ENCODE measurements around the gene EFCAB6.
"Not testable (repeated sequence)": the region's sequence is repeated elsewhere in the genome, so short reads cannot be mapped to it uniquely, and the experiment has no call there.

EFCAB6 gene

DNA sequence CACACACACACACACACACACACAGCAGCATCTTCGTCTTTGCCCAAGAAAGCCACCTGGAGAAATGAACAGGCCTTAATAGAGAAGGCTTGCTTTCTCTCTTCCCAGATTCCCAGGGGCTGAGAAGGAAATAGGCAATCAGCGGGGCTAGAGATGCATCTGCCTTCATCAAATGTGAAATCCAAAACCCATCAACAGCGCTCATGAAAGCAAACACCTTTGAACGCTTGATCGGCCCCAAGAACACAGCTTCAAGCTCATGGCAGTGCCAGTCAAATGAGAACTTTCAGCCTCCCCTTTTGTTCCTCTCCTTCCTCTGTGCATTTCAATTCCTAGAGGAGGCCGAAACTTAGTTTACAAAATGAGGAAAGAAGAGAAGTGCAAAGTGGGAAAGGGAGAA lies 122.7 kb downstream of the EFCAB6 start:
- H3K27ac ChIP-seq (ENCODE audit: low read depth, low read length), result no peak overlapping the region
- H3K4me3 ChIP-seq (ENCODE audit: low read depth in 1 of 2, low read length in 2 of 2), result no peak overlapping the region
- no peaks in the 10 kb centered on the region for H3K4me1 ChIP-seq (ENCODE audit: control insufficient read depth in 1 of 2, insufficient read depth in 2 of 2, low read length in 2 of 2)
- H3K9ac ChIP-seq (ENCODE audit: low read depth in 1 of 2, low read length in 2 of 2), result no peak overlapping the region
- H3K9me3 ChIP-seq (ENCODE audit: control insufficient read depth in 1 of 2, low read length in 2 of 2), result no peaks in the 10 kb centered on the region
- no peaks in the 10 kb centered on the region for H3K27me3 ChIP-seq (ENCODE audit: control insufficient read depth in 1 of 2, insufficient read depth in 2 of 2, low read length in 2 of 2)
- no peaks in the 10 kb centered on the region for H3K36me3 ChIP-seq (ENCODE audit: control insufficient read depth in 1 of 2, insufficient read depth in 2 of 2, low read length in 2 of 2)

DNA sequence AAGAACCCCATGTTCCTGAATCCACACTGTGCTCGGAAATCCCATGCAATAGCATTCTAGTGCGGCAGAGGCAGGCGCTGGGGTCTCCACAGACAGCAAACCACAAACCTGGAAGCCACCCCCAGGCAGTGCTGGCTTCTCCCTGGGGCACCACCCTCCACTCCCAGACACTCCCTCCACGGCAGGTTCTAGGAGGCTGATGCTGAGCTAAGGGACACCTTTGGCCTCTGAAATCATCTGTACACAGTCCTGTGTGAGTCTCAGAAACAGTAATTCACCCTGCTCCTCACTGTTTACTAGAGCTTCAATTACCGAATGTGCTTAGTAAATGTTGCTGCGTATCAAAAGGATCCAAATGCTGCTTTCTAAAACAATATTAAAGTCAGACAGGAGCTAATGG lies 129.3 kb downstream of the EFCAB6 start:
- Histone ChIP-seq H3K4me1 (ENCODE audit: control insufficient read depth in 1 of 2, insufficient read depth in 2 of 2, low read length in 2 of 2) (no peaks in the 10 kb centered on the region), H3K36me3 (ENCODE audit: control insufficient read depth in 1 of 2, insufficient read depth in 2 of 2, low read length in 2 of 2) (no peaks in the 10 kb centered on the region), H3K27me3 (ENCODE audit: control insufficient read depth in 1 of 2, insufficient read depth in 2 of 2, low read length in 2 of 2) (no peaks in the 10 kb centered on the region), H3K4me3 (ENCODE audit: low read depth in 1 of 2, low read length in 2 of 2) (no peak overlapping the region), H3K9me3 (ENCODE audit: control insufficient read depth in 1 of 2, low read length in 2 of 2) (no peaks in the 10 kb centered on the region), H3K27ac (ENCODE audit: low read depth, low read length) (no peak overlapping the region), H3K9ac (ENCODE audit: low read depth in 1 of 2, low read length in 2 of 2) (no peak overlapping the region)

DNA sequence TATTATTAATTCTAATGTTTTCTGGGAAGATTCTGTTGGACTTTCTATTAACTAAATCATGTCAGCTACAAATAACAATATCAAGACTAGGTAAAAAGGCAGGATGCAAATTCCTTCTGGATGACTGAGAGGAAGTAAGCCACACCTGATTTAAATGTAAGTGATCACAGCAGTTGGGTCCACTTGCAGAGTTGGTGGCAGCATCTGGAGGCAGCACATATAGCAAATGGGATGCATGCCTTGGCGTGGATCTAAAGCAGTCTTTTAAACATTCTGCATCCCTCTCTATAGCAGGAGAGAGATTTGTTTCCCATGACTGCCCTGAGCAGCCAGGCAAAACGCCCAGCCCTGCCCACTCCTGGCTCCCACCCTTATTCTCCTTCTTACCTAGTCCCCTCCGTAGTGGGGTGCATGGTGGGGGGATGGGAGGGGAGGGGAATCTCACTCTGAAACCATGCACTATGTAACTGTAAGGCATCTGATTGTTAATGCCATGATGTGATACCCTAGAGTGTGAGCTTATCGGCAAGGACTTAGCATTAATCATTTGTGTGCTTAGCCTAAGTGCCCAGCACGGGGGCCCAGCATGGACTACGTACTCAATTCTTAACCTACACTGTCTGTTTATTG lies 130.3 kb downstream of the EFCAB6 start:
- no peaks in the 10 kb centered on the region for H3K36me3 ChIP-seq (ENCODE audit: control insufficient read depth in 1 of 2, insufficient read depth in 2 of 2, low read length in 2 of 2)
- H3K4me1 ChIP-seq (ENCODE audit: control insufficient read depth in 1 of 2, insufficient read depth in 2 of 2, low read length in 2 of 2), result no peaks in the 10 kb centered on the region
- H3K27ac ChIP-seq (ENCODE audit: low read depth, low read length), result no peak overlapping the region

DNA sequence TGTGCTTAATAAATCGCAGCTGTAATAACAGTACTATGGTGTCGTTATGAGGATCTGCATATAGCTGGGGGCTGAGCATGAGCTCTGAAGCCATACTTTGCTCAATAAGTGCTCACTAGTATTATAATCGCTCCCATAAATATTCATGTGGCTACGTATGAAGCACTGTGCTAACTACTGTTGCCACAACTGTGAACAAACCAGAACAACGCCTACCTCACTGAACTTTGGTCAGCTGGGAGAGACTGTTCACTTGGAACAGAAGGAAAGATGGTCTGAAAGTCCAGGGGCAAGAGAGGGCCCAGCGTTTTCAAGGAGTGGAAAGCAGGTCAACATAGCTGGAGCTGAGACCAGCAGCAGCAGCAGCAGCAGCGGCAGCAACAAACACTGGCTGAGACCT lies 141.6 kb downstream of the EFCAB6 start:
- Histone ChIP-seq H3K4me1 (ENCODE audit: control insufficient read depth in 1 of 2, insufficient read depth in 2 of 2, low read length in 2 of 2) (peaks cover 3 to 11% of the 10 kb centered on the region in 2 donors), H3K27ac (ENCODE audit: low read depth, low read length) (peak overlapping the region; percentile 39), H3K9me3 (ENCODE audit: control insufficient read depth in 1 of 2, low read length in 2 of 2) (no peaks in the 10 kb centered on the region), H3K27me3 (ENCODE audit: control insufficient read depth in 1 of 2, insufficient read depth in 2 of 2, low read length in 2 of 2) (no peaks in the 10 kb centered on the region), H3K36me3 (ENCODE audit: control insufficient read depth in 1 of 2, insufficient read depth in 2 of 2, low read length in 2 of 2) (no peaks in the 10 kb centered on the region), H3K4me3 (ENCODE audit: low read depth in 1 of 2, low read length in 2 of 2) (peak overlapping the region; percentile 19 to 23), H3K9ac (ENCODE audit: low read depth in 1 of 2, low read length in 2 of 2) (peak overlapping the region in 1 of 2 donors; percentile 14)

More for the DNA sequence above, 130.3 kb downstream of the EFCAB6 start:
- Histone ChIP-seq H3K27me3 (ENCODE audit: control insufficient read depth in 1 of 2, insufficient read depth in 2 of 2, low read length in 2 of 2) (no peaks in the 10 kb centered on the region), H3K9me3 (ENCODE audit: control insufficient read depth in 1 of 2, low read length in 2 of 2) (no peaks in the 10 kb centered on the region), H3K9ac (ENCODE audit: low read depth in 1 of 2, low read length in 2 of 2) (no peak overlapping the region), H3K4me3 (ENCODE audit: low read depth in 1 of 2, low read length in 2 of 2) (no peak overlapping the region)

DNA sequence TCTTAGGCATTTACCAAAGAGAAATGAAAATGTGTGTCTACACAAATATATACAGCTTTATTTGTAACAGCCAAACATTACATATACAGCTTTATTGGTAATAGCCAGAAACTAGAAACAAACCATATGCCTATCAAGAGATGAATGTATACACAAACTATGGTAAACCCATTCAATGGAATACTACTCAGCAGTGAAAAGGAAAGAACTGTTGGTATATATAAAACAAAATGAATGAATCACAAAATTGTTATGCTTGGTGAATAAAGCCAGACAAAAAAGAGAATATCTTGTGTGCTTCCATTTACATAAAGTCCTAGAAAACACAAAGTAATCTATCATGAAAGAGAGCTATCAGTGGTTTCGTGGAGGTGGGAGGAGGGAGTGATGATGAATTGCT lies 142.9 kb downstream of the EFCAB6 start:
- Histone ChIP-seq H3K27me3 (ENCODE audit: control insufficient read depth in 1 of 2, insufficient read depth in 2 of 2, low read length in 2 of 2) (no peaks in the 10 kb centered on the region), H3K9ac (ENCODE audit: low read depth in 1 of 2, low read length in 2 of 2) (no peak overlapping the region), H3K4me3 (ENCODE audit: low read depth in 1 of 2, low read length in 2 of 2) (no peak overlapping the region), H3K36me3 (ENCODE audit: control insufficient read depth in 1 of 2, insufficient read depth in 2 of 2, low read length in 2 of 2) (no peaks in the 10 kb centered on the region), H3K9me3 (ENCODE audit: control insufficient read depth in 1 of 2, low read length in 2 of 2) (no peaks in the 10 kb centered on the region), H3K27ac (ENCODE audit: low read depth, low read length) (no peak overlapping the region), H3K4me1 (ENCODE audit: control insufficient read depth in 1 of 2, insufficient read depth in 2 of 2, low read length in 2 of 2) (peaks cover 3 to 11% of the 10 kb centered on the region in 2 donors)

DNA sequence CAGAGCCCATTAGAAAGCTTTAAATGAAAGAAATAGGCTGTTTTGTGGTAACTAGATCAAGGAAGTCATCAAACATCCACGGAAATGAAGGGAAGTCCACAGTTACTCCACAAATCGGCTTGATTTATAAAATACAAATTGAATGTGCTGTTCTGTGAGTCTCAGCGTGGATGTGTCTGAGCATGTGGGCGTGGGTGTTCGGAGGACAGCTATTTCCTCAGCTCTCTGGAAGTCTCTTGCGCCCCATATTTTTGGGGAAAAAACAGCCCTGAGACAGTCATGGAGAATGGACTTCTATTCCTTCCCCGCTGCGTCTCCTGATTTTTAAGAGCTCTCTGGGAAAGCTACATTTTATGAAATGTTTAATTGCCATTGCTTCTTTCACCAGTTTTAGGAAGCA lies 144.4 kb downstream of the EFCAB6 start:
- Histone ChIP-seq H3K9ac (ENCODE audit: low read depth in 1 of 2, low read length in 2 of 2) (no peak overlapping the region), H3K27ac (ENCODE audit: low read depth, low read length) (no peak overlapping the region), H3K4me3 (ENCODE audit: low read depth in 1 of 2, low read length in 2 of 2) (no peak overlapping the region), H3K36me3 (ENCODE audit: control insufficient read depth in 1 of 2, insufficient read depth in 2 of 2, low read length in 2 of 2) (no peaks in the 10 kb centered on the region), H3K4me1 (ENCODE audit: control insufficient read depth in 1 of 2, insufficient read depth in 2 of 2, low read length in 2 of 2) (peaks cover 0 to 11% of the 10 kb centered on the region in 2 donors), H3K9me3 (ENCODE audit: control insufficient read depth in 1 of 2, low read length in 2 of 2) (no peaks in the 10 kb centered on the region), H3K27me3 (ENCODE audit: control insufficient read depth in 1 of 2, insufficient read depth in 2 of 2, low read length in 2 of 2) (no peaks in the 10 kb centered on the region)

DNA sequence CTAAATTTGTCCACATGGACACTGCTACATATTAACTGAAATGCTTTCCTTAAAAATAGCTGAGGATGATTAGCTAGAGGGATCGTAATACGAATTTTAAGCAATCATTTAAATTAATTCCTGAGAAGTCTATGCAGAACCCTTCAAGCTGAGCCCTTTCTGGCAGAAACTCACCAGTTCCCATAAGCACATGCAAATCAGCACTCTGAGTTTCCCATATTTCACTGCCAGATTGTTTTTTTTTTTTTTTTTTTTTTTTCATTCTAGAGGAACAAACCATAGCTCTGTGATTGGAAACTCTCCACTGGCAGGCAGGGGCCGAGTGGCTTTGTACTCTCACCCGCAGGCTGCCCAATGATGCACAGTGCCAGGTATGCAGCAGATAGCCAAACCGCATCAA lies 145.6 kb downstream of the EFCAB6 start:
- Histone ChIP-seq H3K36me3 (ENCODE audit: control insufficient read depth in 1 of 2, insufficient read depth in 2 of 2, low read length in 2 of 2) (no peaks in the 10 kb centered on the region), H3K9ac (ENCODE audit: low read depth in 1 of 2, low read length in 2 of 2) (no peak overlapping the region), H3K27ac (ENCODE audit: low read depth, low read length) (no peak overlapping the region), H3K4me1 (ENCODE audit: control insufficient read depth in 1 of 2, insufficient read depth in 2 of 2, low read length in 2 of 2) (peaks cover 0 to 11% of the 10 kb centered on the region in 2 donors), H3K9me3 (ENCODE audit: control insufficient read depth in 1 of 2, low read length in 2 of 2) (no peaks in the 10 kb centered on the region), H3K4me3 (ENCODE audit: low read depth in 1 of 2, low read length in 2 of 2) (no peak overlapping the region), H3K27me3 (ENCODE audit: control insufficient read depth in 1 of 2, insufficient read depth in 2 of 2, low read length in 2 of 2) (no peaks in the 10 kb centered on the region)

DNA sequence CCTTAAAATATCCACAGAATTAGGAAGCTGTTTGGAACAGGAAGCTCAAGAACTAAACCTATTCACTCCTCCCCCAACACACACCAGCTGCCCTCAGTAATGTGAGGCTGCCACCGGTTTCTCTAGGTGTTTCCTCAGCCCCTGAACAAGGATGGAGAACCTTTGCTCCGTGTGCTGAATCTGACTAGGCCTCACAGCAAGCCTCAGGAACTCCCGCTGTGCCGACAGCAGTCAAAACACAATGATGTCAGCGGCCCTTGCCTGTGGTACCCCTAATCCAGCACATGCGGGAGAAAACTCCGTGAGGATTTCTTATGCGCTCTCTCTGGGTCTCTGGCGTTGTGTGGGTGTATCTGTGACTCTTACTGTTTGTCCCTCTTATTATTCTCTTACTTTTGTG lies 153.3 kb downstream of the EFCAB6 start:
- Histone ChIP-seq H3K27ac (ENCODE audit: low read depth, low read length) (no peak overlapping the region), H3K4me3 (ENCODE audit: low read depth in 1 of 2, low read length in 2 of 2) (no peak overlapping the region), H3K9me3 (ENCODE audit: control insufficient read depth in 1 of 2, low read length in 2 of 2) (no peaks in the 10 kb centered on the region), H3K36me3 (ENCODE audit: control insufficient read depth in 1 of 2, insufficient read depth in 2 of 2, low read length in 2 of 2) (no peaks in the 10 kb centered on the region), H3K9ac (ENCODE audit: low read depth in 1 of 2, low read length in 2 of 2) (no peak overlapping the region), H3K27me3 (ENCODE audit: control insufficient read depth in 1 of 2, insufficient read depth in 2 of 2, low read length in 2 of 2) (no peaks in the 10 kb centered on the region), H3K4me1 (ENCODE audit: control insufficient read depth in 1 of 2, insufficient read depth in 2 of 2, low read length in 2 of 2) (no peaks in the 10 kb centered on the region)

DNA sequence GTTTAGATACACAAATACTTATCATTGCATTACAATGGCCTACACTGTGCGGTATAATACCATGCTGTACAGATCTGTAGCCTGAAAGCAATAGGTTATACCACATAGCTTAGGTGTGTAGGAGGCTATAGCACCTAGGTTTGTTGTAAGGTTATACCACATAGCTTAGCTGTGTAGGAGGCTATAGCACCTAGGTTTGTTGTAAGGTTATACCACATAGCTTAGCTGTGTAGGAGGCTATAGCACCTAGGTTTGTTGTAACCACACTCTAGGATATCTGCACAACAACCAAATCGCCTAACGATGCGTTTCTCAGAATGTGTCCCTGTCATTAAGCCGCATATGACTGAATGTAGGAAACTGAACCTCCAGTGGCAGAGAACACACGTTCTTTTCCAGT lies 155.5 kb downstream of the EFCAB6 start:
- H3K4me3 ChIP-seq (ENCODE audit: low read depth in 1 of 2, low read length in 2 of 2); H3K9ac ChIP-seq (ENCODE audit: low read depth in 1 of 2, low read length in 2 of 2); H3K27me3 ChIP-seq (ENCODE audit: control insufficient read depth in 1 of 2, insufficient read depth in 2 of 2, low read length in 2 of 2): not testable (repeated sequence)

DNA sequence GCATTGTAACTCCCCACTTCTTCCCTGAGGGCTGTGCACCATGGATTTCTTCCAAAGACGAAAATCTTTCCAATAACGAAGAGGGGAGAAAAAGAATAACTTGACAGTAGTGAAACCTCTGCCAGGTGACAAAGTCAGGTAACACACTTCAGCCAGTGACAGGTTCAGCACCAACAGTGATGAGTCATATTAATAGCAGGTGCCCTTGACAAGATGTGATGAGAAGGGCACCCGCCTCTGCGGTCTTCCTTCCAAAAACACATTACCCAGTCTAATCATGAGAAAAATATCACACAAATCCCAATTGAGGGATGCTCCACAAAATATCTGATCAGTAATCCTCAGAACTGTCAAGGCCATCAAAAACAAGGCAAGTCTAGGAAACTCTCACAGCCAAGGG lies 157.8 kb downstream of the EFCAB6 start:
- no peak overlapping the region for H3K4me3 ChIP-seq (ENCODE audit: low read depth in 1 of 2, low read length in 2 of 2)
- H3K9ac ChIP-seq (ENCODE audit: low read depth in 1 of 2, low read length in 2 of 2), result no peak overlapping the region
- H3K27me3 ChIP-seq (ENCODE audit: control insufficient read depth in 1 of 2, insufficient read depth in 2 of 2, low read length in 2 of 2), result no peaks in the 10 kb centered on the region
- no peak overlapping the region for H3K27ac ChIP-seq (ENCODE audit: low read depth, low read length)
- H3K9me3 ChIP-seq (ENCODE audit: control insufficient read depth in 1 of 2, low read length in 2 of 2), result no peaks in the 10 kb centered on the region
- no peaks in the 10 kb centered on the region for H3K4me1 ChIP-seq (ENCODE audit: control insufficient read depth in 1 of 2, insufficient read depth in 2 of 2, low read length in 2 of 2)
- H3K36me3 ChIP-seq (ENCODE audit: control insufficient read depth in 1 of 2, insufficient read depth in 2 of 2, low read length in 2 of 2), result no peaks in the 10 kb centered on the region

More for the DNA sequence above, 155.5 kb downstream of the EFCAB6 start:
- H3K36me3 ChIP-seq (ENCODE audit: control insufficient read depth in 1 of 2, insufficient read depth in 2 of 2, low read length in 2 of 2); H3K27ac ChIP-seq (ENCODE audit: low read depth, low read length); H3K4me1 ChIP-seq (ENCODE audit: control insufficient read depth in 1 of 2, insufficient read depth in 2 of 2, low read length in 2 of 2); H3K9me3 ChIP-seq (ENCODE audit: control insufficient read depth in 1 of 2, low read length in 2 of 2): not testable (repeated sequence)

DNA sequence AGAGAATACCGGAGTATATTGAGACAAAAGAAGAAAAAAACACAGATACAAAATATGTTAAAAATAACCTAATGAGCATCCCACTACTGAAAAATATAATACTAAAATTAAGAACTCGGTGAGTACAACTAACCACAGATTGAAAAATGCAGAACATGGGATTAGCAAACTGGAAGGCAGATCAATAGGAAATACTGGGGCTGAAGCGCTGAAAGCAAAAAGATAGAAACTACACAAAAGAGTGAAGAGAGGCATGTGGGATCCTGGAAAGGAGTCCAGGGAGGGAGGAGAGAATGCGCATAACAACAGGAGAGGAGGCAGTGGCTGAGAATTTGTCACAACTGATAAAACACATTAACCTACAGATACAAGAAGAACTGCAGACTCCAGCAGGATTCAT lies 159.3 kb downstream of the EFCAB6 start:
- no peaks in the 10 kb centered on the region for H3K9me3 ChIP-seq (ENCODE audit: control insufficient read depth in 1 of 2, low read length in 2 of 2)
- no peaks in the 10 kb centered on the region for H3K36me3 ChIP-seq (ENCODE audit: control insufficient read depth in 1 of 2, insufficient read depth in 2 of 2, low read length in 2 of 2)
- no peak overlapping the region for H3K4me3 ChIP-seq (ENCODE audit: low read depth in 1 of 2, low read length in 2 of 2)
- no peak overlapping the region for H3K27ac ChIP-seq (ENCODE audit: low read depth, low read length)
- no peak overlapping the region for H3K9ac ChIP-seq (ENCODE audit: low read depth in 1 of 2, low read length in 2 of 2)
- H3K27me3 ChIP-seq (ENCODE audit: control insufficient read depth in 1 of 2, insufficient read depth in 2 of 2, low read length in 2 of 2), result no peaks in the 10 kb centered on the region
- no peaks in the 10 kb centered on the region for H3K4me1 ChIP-seq (ENCODE audit: control insufficient read depth in 1 of 2, insufficient read depth in 2 of 2, low read length in 2 of 2)
